Heart left ventricle (tissue), 16 donors: ENCODE measurements around the gene AOC3. TPM values are rescaled to one million over a fixed set of nuclear protein-coding genes. Genes with fewer than 3 reads are reported as not detected.

Experiments
- ATAC-seq, 4 donors: fragments of 200-7000 bp; cut with Tn5 transposase; one replicate each; pipeline ENCODE4 v1.9.1; 2020 to 2022; ENCODE audit warnings: moderate library complexity in 4 of 4, mild to moderate bottlenecking in 3 of 4, moderate number of reproducible peaks in 1 of 4
- DNase-seq, 5 donors: peaks; one replicate each; pipeline ENCODE4 v3.0.0-alpha.2; 2020
- H3K27ac ChIP-seq, 12 donors: fragments of 200-600 bp; sonication (generic) in 4 of 12; one replicate each; pipeline versions ENCODE4 v1.5.0 to v1.8.0; 2016 to 2022; ENCODE audit warnings: mild to moderate bottlenecking in 2 of 12
- H3K27me3 ChIP-seq, 9 donors: fragments of 200-600 bp; sonication (generic) in 2 of 9; one replicate each; pipeline versions ENCODE4 v1.5.1 to v1.8.0; 2016 to 2022; ENCODE audit warnings: mild to moderate bottlenecking in 3 of 9
- H3K36me3 ChIP-seq, 9 donors: fragments of 200-600 bp; sonication (generic) in 2 of 9; one replicate each; pipeline versions ENCODE4 v1.5.0 to v1.8.0; 2018 to 2022; ENCODE audit warnings: mild to moderate bottlenecking in 2 of 9
- H3K4me1 ChIP-seq, 12 donors: fragments of 200-600 bp; sonication (generic) in 4 of 12; one replicate each; pipeline versions ENCODE4 v1.5.0 to v1.8.0; 2016 to 2022; ENCODE audit warnings: mild to moderate bottlenecking in 3 of 12
- H3K4me3 ChIP-seq, 12 donors: fragments of 200-600 bp; sonication (generic) in 4 of 12; one replicate each; pipeline versions ENCODE4 v1.5.0 to v1.8.0; 2017 to 2022; ENCODE audit warnings: mild to moderate bottlenecking in 9 of 12, moderate library complexity in 4 of 12
- H3K9me3 ChIP-seq, 12 donors: fragments of 200-600 bp; sonication (generic) in 4 of 12; one replicate each; pipeline versions ENCODE4 v1.5.0 to v1.8.0; 2016 to 2022; ENCODE audit warnings: mild to moderate bottlenecking in 1 of 12
- CTCF ChIP-seq, 12 donors: fragments of 200-600 bp; sonication (generic) in 4 of 12; IDR thresholded peaks; one replicate each; pipeline versions ENCODE4 v1.5.0 to v1.8.0; 2018 to 2022; ENCODE audit warnings: antibody characterized with exemption in 12 of 12, mild to moderate bottlenecking in 5 of 12
- POLR2A ChIP-seq, 2 donors: fragments of 450-650 bp; IDR thresholded peaks; one replicate each; pipeline ENCODE4 v1.6.1; 2017; ENCODE audit warnings: antibody characterized with exemption in 2 of 2, mild to moderate bottlenecking in 2 of 2, moderate library complexity in 2 of 2
- WGBS, 4 donors: extraction: QIAGEN DNeasy Blood & Tissue Kit in 2 of 4; methylation state at CpG; one replicate each; pipeline versions ENCODE4 v1.1.5 to v1.1.7; 2013 to 2018; 5-methylcytosine and 5-hydroxymethylcytosine counted together
- intact Hi-C, 10 donors: fragments of 100-400 bp; cut with DNase I; formaldehyde crosslinking; loops; one replicate each; pipeline versions ENCODE4 v1.11.1 to v1.14.2; 2022
- polyA plus RNA-seq, 2 donors: library from polyadenylated mRNA; stranded (reverse); fragments of 200-250 nt; gene quantifications; one replicate each; pipeline ENCODE4 v1.2.3, GENCODE V29; 2013
- total RNA-seq, 9 donors: library from RNA; depleted of rRNA in 2 of 9; stranded (reverse); fragments of >200 nt in 2 of 9; fragmentation: NEBNext Ultra II Directional in 3 of 9; extraction: Animal tissue kit (Norgen Biotek cat#: 25700) in 3 of 9; gene quantifications; one replicate each; pipeline versions ENCODE4 v1.1.0 to v1.2.4, GENCODE V29; 2016 to 2023
- donor health status: ischemic (EF 13 %, LVEDD 7.1; RV severe dilation, severe dysfunction).
- donor health status: healthy with polysubstance abuse.
- donor health status: DM: no; HTN: yes; CAD: no.
- donor health status: DM: no; HTN: no; CAD: no.
- donor health status: ischemic (EF 25% LVEDD 6.9; RV normal size, moderate dysfunction).
- donor health status: ischemic (EF 25% LVEDD 5.7; RV mildly dilated, moderate dysfunction).
- donor health status: healthy.
- donor health status: DM: yes; HTN: yes; CAD: no.
- donor health status: ischemic (EF 35%, LVEDD 5.7; RV mildly dilated, moderate dysfunction).
- donor health status: nonischemic (EF 11% LVEDD 7.7; RV severe dilation, severe dysfunction).
- donor health status: DM: yes; HTN: yes; CAD: no.
- donor health status: PGD.
- donor health status: ischemic (EF 29% LVEDD 5.4; RV normal size, mild dysfunction).
- donor health status: nonischemic (EF 23%, LVEDD 6.1; RV moderate dilation, normal function).

The AOC3 gene
- total and polyA plus RNA-seq, 11 donors: 3.9 to 55.4 (median 10.2) TPM

GRCh38 chr17:42819939-42820535 is 31.0 kb upstream of the AOC3 start:
- WGBS, 4 donors: 26 to 35% (median 30%) methylated on average over 2 of the region's 2 CpGs
- no peak overlapping the region for H3K27ac ChIP-seq
- intact Hi-C loops: loop anchor here in 9 of 10 donors (5.0 to 10.0 kb wide), 5 partner anchors 45 to 105 kb away; partner anchors contain the start of genes VPS25 (in 2 of the 9) and EZH1 (in 1 of the 9)
- peak; percentile 28 to 67 (median 44) for DNase-seq
- H3K4me1 ChIP-seq: peaks cover 6 to 28% (median 16%) of the 10 kb centered on the region in 12 donors
- no peaks in the 10 kb centered on the region for H3K9me3 ChIP-seq
- H3K4me3 ChIP-seq: no peak overlapping the region
- peaks cover 0 to 78% (median 70%) of the 10 kb centered on the region in 9 donors for H3K36me3 ChIP-seq
- ATAC-seq: no peak
- TF ChIP-seq CTCF (IDR thresholded peaks at IDR 0.05): peak; percentile 39 to 70 (median 62)
- no peak for TF ChIP-seq POLR2A (IDR thresholded peaks at IDR 0.05)
- H3K27me3 ChIP-seq: no peaks in the 10 kb centered on the region

GRCh38 chr17:42821176-42821575 is 29.8 kb upstream of the AOC3 start:
- WGBS, 4 donors: 92 to 95% (median 93%) methylated on average over 7 of the region's 7 CpGs
- no peaks in the 10 kb centered on the region for H3K9me3 ChIP-seq
- DNase-seq (no peak), ATAC-seq (no peak)
- H3K36me3 ChIP-seq: peaks cover 0 to 67% (median 58%) of the 10 kb centered on the region in 9 donors
- intact Hi-C loops: loop anchor here in 7 of 10 donors (5.0 to 10.0 kb wide), 4 partner anchors 46 to 99 kb away; partner anchors contain the start of genes VPS25 (in 2 of the 7) and EZH1 (in 1 of the 7)
- H3K27ac ChIP-seq: no peak overlapping the region
- no peaks in the 10 kb centered on the region for H3K27me3 ChIP-seq
- no peak for TF ChIP-seq CTCF (IDR thresholded peaks at IDR 0.05)
- no peak for TF ChIP-seq POLR2A (IDR thresholded peaks at IDR 0.05)
- no peak overlapping the region for H3K4me3 ChIP-seq
- peaks cover 6 to 22% (median 13%) of the 10 kb centered on the region in 12 donors for H3K4me1 ChIP-seq

GRCh38 chr17:42827472-42827871 is 23.5 kb upstream of the AOC3 start:
- Histone ChIP-seq H3K9me3 (no peaks in the 10 kb centered on the region), H3K27me3 (no peaks in the 10 kb centered on the region), H3K4me3 (no peak overlapping the region), H3K36me3 (peaks cover 0 to 4% (median 0%) of the 10 kb centered on the region in 9 donors), H3K4me1 (peaks cover 6 to 24% (median 17%) of the 10 kb centered on the region in 12 donors), H3K27ac (no peak overlapping the region)
- WGBS, 4 donors: 89 to 97% (median 95%) methylated on average over 1 of the region's 1 CpG
- intact Hi-C loops: loop anchor here in 2 of 10 donors (10.0 kb wide), 2 partner anchors 53 to 83 kb away; partner anchors contain the start of genes EZH1 (in 1 of the 2) and VPS25 (in 1 of the 2)
- no peak for DNase-seq
- TF ChIP-seq CTCF (IDR thresholded peaks at IDR 0.05) (no peak), POLR2A (IDR thresholded peaks at IDR 0.05) (no peak)
- no peak for ATAC-seq

- DNase-seq (no peak), ATAC-seq (no peak)
- H3K27me3 ChIP-seq: no peaks in the 10 kb centered on the region
- no peak overlapping the region for H3K4me3 ChIP-seq
- intact Hi-C loops: no loop called here
- H3K36me3 ChIP-seq: peaks cover 0 to 15% (median 11%) of the 10 kb centered on the region in 9 donors
- H3K4me1 ChIP-seq: peaks cover 3 to 29% (median 17%) of the 10 kb centered on the region in 12 donors
- H3K9me3 ChIP-seq: no peaks in the 10 kb centered on the region
- H3K27ac ChIP-seq: no peak overlapping the region
- TF ChIP-seq CTCF (IDR thresholded peaks at IDR 0.05) (no peak), POLR2A (IDR thresholded peaks at IDR 0.05) (no peak)
These were observed 20.0 kb upstream of the AOC3 start for GRCh38 chr17:42830971-42831370.
